GM12878 (cell line): ENCODE data around the gene SLC12A5. TPM values are rescaled to one million over a fixed set of nuclear protein-coding genes. Genes with fewer than 3 reads are reported as not detected.

ENCODE experiments used
- ATAC-seq: fragments of 200-7000 bp; cut with Tn5 transposase; 3 replicates; pipeline ENCODE4 v1.9.1; 2020; ENCODE audit warnings: mild to moderate bottlenecking, moderate library complexity
- BruUV-seq: library from RNA; stranded (reverse); fragments of 400-500 nt; replicated peaks from 2 replicates; lab custom pipeline; 2021; lab: Mats Ljungman, UMichigan
- CTCF ChIA-PET: fragments of 300-600 bp; sonication (Branson Sonifier 250); formaldehyde crosslinking; extraction: SDS; loops from one replicate; lab custom pipeline; 2021; ENCODE audit warnings: inconsistent platforms; lab: Yijun Ruan, JAX
- POLR2A ChIA-PET: fragments of 350-600 bp; formaldehyde crosslinking; extraction: SDS; loops from one replicate; lab custom pipeline; 2021; ENCODE audit warnings: inconsistent platforms; lab: Charles Lee
- RAD21 ChIA-PET: fragments of 300-600 bp; sonication (Branson Sonifier 250); formaldehyde crosslinking; loops from one replicate; lab custom pipeline; 2023; ENCODE audit warnings: antibody characterized with exemption; ENCODE audit not compliant: unreplicated experiment; lab: Charles Lee
- SMC1A ChIA-PET: fragments of 300-600 bp; sonication (Branson Sonifier 250); formaldehyde crosslinking; loops from one replicate; lab custom pipeline; 2023; ENCODE audit not compliant: unreplicated experiment, uncharacterized antibody; lab: Charles Lee
- DNase-seq: peaks from one replicate; pipeline ENCODE4 v3.0.0-alpha.2; 2011; ENCODE audit warnings: low read depth, low spot score
- FAIRE-seq: peaks from 3 replicates; lab custom pipeline; 2011; peaks lifted over from hg19 to GRCh38; lab: Jason Lieb, UNC
- H2AFZ ChIP-seq: 2 replicates; pipeline ENCODE4 v1.6.0; 2011; ENCODE audit warnings: low read depth, low read length, control low read depth; ENCODE audit not compliant: control insufficient read depth
- H3K27ac ChIP-seq: 2 replicates; pipeline ENCODE4 v1.5.1; 2011; ENCODE audit warnings: control low read depth; ENCODE audit not compliant: control insufficient read depth, insufficient read depth
- H3K27me3 ChIP-seq, 2 experiments: replicated peaks in 1 of 2; 2 replicates each; pipeline versions ENCODE4 v1.6.0 to v1.6.1; 2011; ENCODE audit warnings: low read length in 1 of 2; ENCODE audit not compliant: control insufficient read depth in 2 of 2, insufficient read depth in 2 of 2
- H3K36me3 ChIP-seq, 2 experiments: 2 replicates each; pipeline ENCODE4 v1.5.1; 2011; ENCODE audit warnings: low read length in 1 of 2; ENCODE audit not compliant: control insufficient read depth in 2 of 2, insufficient read depth in 2 of 2
- H3K4me1 ChIP-seq: 2 replicates; pipeline ENCODE4 v1.6.1; 2011; ENCODE audit warnings: mild to moderate bottlenecking, low read length, moderate library complexity, mixed read lengths; ENCODE audit not compliant: control insufficient read depth, insufficient read depth
- H3K4me2 ChIP-seq: 2 replicates; pipeline ENCODE4 v1.6.0; 2011; ENCODE audit warnings: control low read depth; ENCODE audit not compliant: control insufficient read depth, insufficient read depth
- H3K4me3 ChIP-seq: fragments of 200-600 bp; sonication (generic); 2 replicates; pipeline ENCODE4 v1.5.1; 2016
- H3K79me2 ChIP-seq: 2 replicates; pipeline ENCODE4 v1.6.0; 2011; ENCODE audit warnings: low read length; ENCODE audit not compliant: control insufficient read depth, insufficient read depth
- H3K9ac ChIP-seq: 2 replicates; pipeline ENCODE4 v1.8.0; 2011; ENCODE audit warnings: low read length, control low read depth, mixed read lengths; ENCODE audit not compliant: control insufficient read depth, insufficient read depth
- H3K9me3 ChIP-seq: replicated peaks from 3 replicates; pipeline ENCODE4 v1.5.1; 2011; ENCODE audit warnings: mild to moderate bottlenecking, low read length; ENCODE audit not compliant: control insufficient read depth, insufficient read depth
- H4K20me1 ChIP-seq: 2 replicates; pipeline ENCODE4 v1.6.0; 2011; ENCODE audit not compliant: control insufficient read depth, insufficient read depth
- ATF7 ChIP-seq: fragments of 450-650 bp; IDR thresholded peaks from 2 replicates; pipeline ENCODE4 v1.6.1; 2016; ENCODE audit warnings: low read depth, mild to moderate bottlenecking
- DPF2 ChIP-seq: fragments of 450-650 bp; IDR thresholded peaks from 2 replicates; pipeline ENCODE4 v1.6.1; 2017; ENCODE audit warnings: mild to moderate bottlenecking
- E2F8 ChIP-seq: fragments of 450-650 bp; IDR thresholded peaks from 2 replicates; pipeline ENCODE4 v1.6.1; 2018; ENCODE audit warnings: mild to moderate bottlenecking, low read depth, moderate library complexity; ENCODE audit not compliant: partially characterized antibody
- ETV6 ChIP-seq, 2 experiments: fragments of 450-650 bp in 1 of 2; IDR thresholded peaks in 1 of 2; conservative IDR thresholded peaks in 1 of 2; 2 replicates each; pipeline ENCODE4 v1.6.1; 2014; ENCODE audit warnings: antibody characterized with exemption in 1 of 2, borderline replicate concordance in 1 of 2, low read depth in 1 of 2, mild to moderate bottlenecking in 1 of 2, moderate library complexity in 1 of 2
- FOXM1 ChIP-seq: IDR thresholded peaks from 2 replicates; pipeline ENCODE4 v1.6.1; 2012; ENCODE audit warnings: low read depth, mild to moderate bottlenecking, inconsistent platforms, low read length, moderate library complexity
- GABPA ChIP-seq: IDR thresholded peaks from 2 replicates; pipeline ENCODE4 v1.6.1; 2014; ENCODE audit warnings: antibody characterized with exemption, low read depth, mild to moderate bottlenecking, inconsistent platforms
- HDGF ChIP-seq: fragments of 450-650 bp; IDR thresholded peaks from 2 replicates; pipeline ENCODE4 v1.6.1; 2016; ENCODE audit warnings: antibody characterized with exemption
- IKZF1 ChIP-seq: fragments of 450-650 bp; conservative IDR thresholded peaks from 2 replicates; pipeline ENCODE4 v1.6.1; 2017; ENCODE audit warnings: antibody characterized with exemption, mild to moderate bottlenecking
- IKZF2 ChIP-seq, 2 experiments: fragments of 450-650 bp; IDR thresholded peaks; 2 replicates each; pipeline ENCODE4 v1.6.1; 2017; ENCODE audit warnings: mild to moderate bottlenecking in 2 of 2, moderate library complexity in 2 of 2
- IRF4 ChIP-seq: IDR thresholded peaks from 2 replicates; pipeline ENCODE4 v1.6.1; 2011; ENCODE audit warnings: low read depth, low read length
- MTA2 ChIP-seq: fragments of 450-650 bp; IDR thresholded peaks from 2 replicates; pipeline ENCODE4 v1.6.1; 2016; ENCODE audit warnings: low read depth, mild to moderate bottlenecking, moderate library complexity
- MTA3 ChIP-seq: IDR thresholded peaks from 2 replicates; pipeline ENCODE4 v1.6.1; 2012; ENCODE audit warnings: low read length, inconsistent platforms, borderline replicate concordance
- NR2C1 ChIP-seq: fragments of 450-650 bp; IDR thresholded peaks from 2 replicates; pipeline ENCODE4 v1.6.1; 2017; ENCODE audit warnings: antibody characterized with exemption, mild to moderate bottlenecking, moderate library complexity
- RUNX3 ChIP-seq: IDR thresholded peaks from 2 replicates; pipeline ENCODE4 v1.6.1; 2012; ENCODE audit warnings: low read length, inconsistent platforms
- SPI1 ChIP-seq: IDR thresholded peaks from 2 replicates; pipeline ENCODE4 v1.6.1; 2011; ENCODE audit warnings: low read depth, mild to moderate bottlenecking, low read length, moderate library complexity, borderline replicate concordance; ENCODE audit not compliant: insufficient read depth
- TAF1 ChIP-seq: IDR thresholded peaks from 2 replicates; pipeline ENCODE4 v1.6.1; 2011; ENCODE audit warnings: mild to moderate bottlenecking, low read depth, low read length, borderline replicate concordance
- TCF3 ChIP-seq: IDR thresholded peaks from 2 replicates; pipeline ENCODE4 v1.6.1; 2012; ENCODE audit warnings: low read depth, mild to moderate bottlenecking, low read length, borderline replicate concordance; ENCODE audit not compliant: insufficient read depth
- WRNIP1 ChIP-seq: IDR thresholded peaks from 2 replicates; pipeline ENCODE4 v1.6.1; 2011; ENCODE audit warnings: low read depth, low read length, improper control_type of control experiment, borderline replicate concordance
- YBX1 ChIP-seq: fragments of 450-650 bp; IDR thresholded peaks from 2 replicates; pipeline ENCODE4 v1.6.1; 2016; ENCODE audit warnings: antibody characterized with exemption
- ZNF24 ChIP-seq: fragments of 450-650 bp; IDR thresholded peaks from 2 replicates; pipeline ENCODE4 v1.6.1; 2017; ENCODE audit warnings: antibody characterized with exemption, mild to moderate bottlenecking
- WGBS: methylation state at CpG from one replicate; pipeline ENCODE4 v1.1.6; 2016; ENCODE audit warnings: low lambda C conversion rate; ENCODE audit not compliant: insufficient replicate concordance, insufficient coverage; ENCODE audit errors: missing lambda C conversion rate; 5-methylcytosine and 5-hydroxymethylcytosine counted together
- in situ Hi-C: fragments of 300-500 bp; cut with MboI; formaldehyde crosslinking; loops from 9 replicates; pipeline ENCODE4 v1.14.3; 2018; ENCODE audit warnings: mixed read lengths
- intact Hi-C: fragments of 100-400 bp; cut with micrococcal nuclease; formaldehyde crosslinking; loops from one replicate; pipeline ENCODE4 v1.14.2; 2022; ENCODE audit not compliant: unreplicated experiment
- polyA plus RNA-seq, 11 experiments: library from polyadenylated mRNA; depleted of rRNA in 4 of 11; unstranded in 6 of 11; stranded (reverse) in 5 of 11; fragments of >200 nt; fragmentation: Nextera tagmentation in 4 of 11; fragmentation: Illumina TruSeq in 1 of 11; extraction: Ambion mirVana in 4 of 11; extraction: Trizol in 1 of 11; gene quantifications; 1 replicate in 1 of 11; 2 replicates in 10 of 11; pipeline versions ENCODE4 v1.2.1 to v1.2.3, GENCODE V29; 2011 to 2016; ENCODE audit warnings: inconsistent platforms in 2 of 11, missing spikeins in 2 of 11, low read depth in 1 of 11
- total RNA-seq, 4 experiments: library from RNA; depleted of rRNA in 3 of 4; stranded (reverse); fragments of >200 nt in 3 of 4; fragmentation: Illumina TruSeq in 1 of 4; extraction: Trizol in 1 of 4; gene quantifications; 2 replicates each; pipeline versions ENCODE4 v1.2.1 to v1.2.3, GENCODE V29; 2013 to 2021

SLC12A5 gene
- total and polyA plus RNA-seq, 10 of the 15 experiments (the other 5 are each of a cell fraction or from before 2014, with no cell fraction given) = 0.26 to 2.7 (median 1.2) TPM

DNA sequence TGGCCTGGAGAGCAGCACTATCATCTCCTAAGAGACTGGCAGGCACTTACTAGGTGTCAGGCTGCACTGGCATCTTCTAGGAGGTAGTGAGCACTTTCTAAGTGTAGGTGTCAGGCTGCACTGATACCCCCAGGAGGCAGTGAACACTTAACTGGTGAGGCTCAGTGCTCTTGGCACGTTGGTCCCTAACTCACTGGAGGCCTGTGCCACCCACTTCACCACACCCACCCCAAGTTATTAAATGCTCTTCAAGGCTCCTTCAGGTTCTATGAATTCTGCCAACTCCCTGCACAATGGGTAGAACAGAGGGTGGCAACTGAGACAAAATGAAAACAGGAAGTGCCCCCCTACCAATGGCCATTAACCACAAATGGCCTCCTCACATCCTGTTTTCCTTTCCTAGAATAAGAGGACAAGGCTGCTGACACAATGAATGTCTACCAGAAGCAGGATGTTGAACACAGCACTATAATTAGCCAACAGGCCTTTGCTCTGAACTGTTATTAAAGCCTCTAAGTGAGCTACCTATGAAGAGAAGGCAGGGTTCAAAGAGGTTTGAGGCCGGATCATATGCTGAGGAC, 31.4 kb downstream of the SLC12A5 start:
- no peaks in the 10 kb centered on the region for H3K79me2 ChIP-seq
- BruUV-seq = no TSS peak
- intact Hi-C loops (no loop called here), in situ Hi-C loops (no loop called here)
- DNase-seq (peak; percentile 31), ATAC-seq (peak; percentile 71), FAIRE-seq (no peak)
- CTCF ChIA-PET = no interaction called here
- SMC1A ChIA-PET = no interaction called here
- TF ChIP-seq IKZF2 (IDR thresholded peaks at IDR 0.05) = peak; percentile 15 to 38; a peak in 2 of 4 replicates
- TF ChIP-seq E2F8 = no peak
- no peak for TF ChIP-seq TCF3
- no peak for TF ChIP-seq WRNIP1
- no peak for TF ChIP-seq MTA3
- TF ChIP-seq GABPA = no peak
- no peak for TF ChIP-seq NR2C1
- 0 out of 2 replicates have a peak, but pooled peaks have one; percentile 14 for TF ChIP-seq DPF2
- TF ChIP-seq HDGF = no peak
- TF ChIP-seq YBX1 = no peak
- TF ChIP-seq RUNX3 = peak; percentile 80
- TF ChIP-seq FOXM1 = no peak
- TF ChIP-seq SPI1 = peak; percentile 76
- peak; percentile 43; the same call in 1 of the 2 replicates for TF ChIP-seq IKZF1
- TF ChIP-seq TAF1 = no peak
- TF ChIP-seq IRF4 = no peak
- TF ChIP-seq ZNF24 = no peak
- no peak for TF ChIP-seq ATF7
- 0 out of 4 replicates have a peak, but pooled peaks of 1 of the 2 experiments have one; percentile 21 for TF ChIP-seq ETV6 (conservative IDR thresholded peaks at IDR 0.05 in 1 of 2, IDR thresholded peaks at IDR 0.05 in 1 of 2; ENCODE audit: borderline replicate concordance in 1 of 2, low read depth in 1 of 2)
- 0 out of 2 replicates have a peak, but pooled peaks have one; percentile 21 for TF ChIP-seq MTA2
- no peak overlapping the region for H2AFZ ChIP-seq
- RAD21 ChIA-PET = no interaction called here
- H3K36me3 ChIP-seq = peaks cover 12 to 39% of the 10 kb centered on the region in 2 experiments
- H3K4me3 ChIP-seq = no peak overlapping the region
- no peaks in the 10 kb centered on the region; the same call in 2 of the 3 replicates for H3K9me3 ChIP-seq
- POLR2A ChIA-PET = interaction anchor here (0.6 kb wide), 1 partner anchor 1093 kb away, joined by 5 read pairs; no protein-coding TSS in a partner anchor
- H3K9ac ChIP-seq = no peak overlapping the region
- no peaks in the 10 kb centered on the region; the same call in 1 of the 2 replicates for H4K20me1 ChIP-seq
- H3K27ac ChIP-seq = no peak overlapping the region
- H3K4me1 ChIP-seq = peaks cover 22% of the 10 kb centered on the region; the same call in 1 of the 2 replicates
- H3K4me2 ChIP-seq = no peak overlapping the region
- H3K27me3 ChIP-seq = no peaks in the 10 kb centered on the region
- 0% methylated on average over 2 of the region's 2 CpGs for WGBS
